SK-N-SH (cell line): ENCODE results near the gene NACC1. TPM values are rescaled to one million over a fixed set of nuclear protein-coding genes. Genes with fewer than 3 reads are reported as not detected.
A peak's percentile ranks its signal among the peaks of the same experiment; 100 is the strongest.

ENCODE experiments used
- CTCF ChIA-PET: fragments of 300-600, 350-600 bp; formaldehyde crosslinking; extraction: SDS; loops from one replicate; lab custom pipeline; 2021; lab: Yijun Ruan, JAX
- POLR2A ChIA-PET: fragments of 350-600 bp; sonication (Branson Sonifier 250); formaldehyde crosslinking; extraction: SDS; loops from one replicate; lab custom pipeline; 2020; ENCODE audit warnings: antibody characterized with exemption, inconsistent platforms; lab: Yijun Ruan, JAX
- DNase-seq: peaks from one replicate; pipeline ENCODE4 v3.0.0; 2012
- H2AFZ ChIP-seq: fragments of 200-600 bp; sonication (generic); 2 replicates; pipeline ENCODE4 v1.8.1; 2016; ENCODE audit warnings: antibody characterized with exemption, mild to moderate bottlenecking, low read depth
- H3F3A ChIP-seq: fragments of 200-600 bp; sonication (generic); replicated peaks from 2 replicates; pipeline ENCODE3; 2016; ENCODE audit warnings: antibody characterized with exemption, mild to moderate bottlenecking; ENCODE audit not compliant: insufficient read depth
- H3K27ac ChIP-seq, 2 experiments: fragments of 200-500 bp in 1 of 2; fragments of 200-600 bp in 1 of 2; sonication (Bioruptor generic) in 1 of 2; sonication (generic), shearing (Covaris generic) in 1 of 2; 2 replicates each; pipeline versions ENCODE4 v1.5.1 to v1.6.1; 2014 to 2016; ENCODE audit warnings: low read depth in 2 of 2, inconsistent platforms in 1 of 2, low read length in 1 of 2, mild to moderate bottlenecking in 1 of 2, mixed read lengths in 1 of 2
- H3K27me3 ChIP-seq: fragments of 200-600 bp; sonication (generic), shearing (Covaris generic); 2 replicates; pipeline ENCODE4 v1.6.1; 2016; ENCODE audit warnings: mixed run types; ENCODE audit not compliant: insufficient read depth
- H3K36me3 ChIP-seq, 2 experiments: fragments of 200-500 bp in 1 of 2; fragments of 200-600 bp in 1 of 2; sonication (Bioruptor generic) in 1 of 2; sonication (generic) in 1 of 2; replicated peaks in 1 of 2; 2 replicates each; pipeline versions ENCODE3 to v1.5.1; 2014 to 2016; ENCODE audit warnings: low read length in 1 of 2, mild to moderate bottlenecking in 1 of 2; ENCODE audit not compliant: insufficient read depth in 2 of 2, control insufficient read depth in 1 of 2
- H3K4me1 ChIP-seq, 2 experiments: fragments of 200-500 bp in 1 of 2; fragments of 200-600 bp in 1 of 2; sonication (Bioruptor generic) in 1 of 2; sonication (generic), shearing (Covaris generic) in 1 of 2; 2 replicates each; pipeline versions ENCODE4 v1.5.1 to v1.6.1; 2014 to 2016; ENCODE audit warnings: low read depth in 1 of 2, low read length in 1 of 2, mixed run types in 1 of 2; ENCODE audit not compliant: insufficient read depth in 2 of 2, control insufficient read depth in 1 of 2
- H3K4me2 ChIP-seq: fragments of 200-600 bp; sonication (generic), shearing (Covaris generic); 2 replicates; pipeline ENCODE4 v1.6.1; 2017; ENCODE audit warnings: mixed run types
- H3K4me3 ChIP-seq, 2 experiments: fragments of 200-500 bp in 1 of 2; fragments of 200-600 bp in 1 of 2; sonication (Bioruptor generic) in 1 of 2; sonication (generic), shearing (Covaris generic) in 1 of 2; 2 replicates each; pipeline versions ENCODE4 v1.5.1 to v1.8.1; 2014 to 2016; ENCODE audit warnings: low read depth in 2 of 2, inconsistent platforms in 1 of 2, low read length in 1 of 2, mild to moderate bottlenecking in 1 of 2, mixed read lengths in 1 of 2, moderate library complexity in 1 of 2
- H3K79me2 ChIP-seq: fragments of 200-600 bp; sonication (generic); 2 replicates; pipeline ENCODE4 v1.8.1; 2017; ENCODE audit warnings: mild to moderate bottlenecking; ENCODE audit not compliant: insufficient read depth
- H3K9ac ChIP-seq: fragments of 200-600 bp; sonication (generic); 2 replicates; pipeline ENCODE4 v1.6.1; 2017; ENCODE audit warnings: mixed run types
- H3K9me2 ChIP-seq: fragments of 200-600 bp; sonication (generic); 2 replicates; pipeline ENCODE4 v1.6.1; 2017; ENCODE audit warnings: mixed run types
- H3K9me3 ChIP-seq: fragments of 200-600 bp; sonication (generic); 2 replicates; pipeline ENCODE4 v1.6.1; 2017; ENCODE audit warnings: mixed run types, mild to moderate bottlenecking, moderate library complexity
- H4K20me1 ChIP-seq: fragments of 200-600 bp; sonication (generic); 2 replicates; pipeline ENCODE4 v1.6.1; 2017; ENCODE audit warnings: mild to moderate bottlenecking, mixed run types; ENCODE audit not compliant: insufficient read depth
- EP300 ChIP-seq, 2 experiments: IDR thresholded peaks; 2 replicates each; pipeline versions ENCODE4 v1.4.0 to v1.6.1; 2012; ENCODE audit warnings: borderline replicate concordance in 1 of 2, low read depth in 1 of 2, low read length in 1 of 2
- EZH2phosphoT487 ChIP-seq: fragments of 200-600 bp; sonication (generic); IDR thresholded peaks from 2 replicates; pipeline ENCODE4 v1.6.1; 2017; ENCODE audit warnings: low read depth, mixed run types, mild to moderate bottlenecking, antibody characterized with exemption, moderate library complexity, borderline replicate concordance
- FOSL2 ChIP-seq: IDR thresholded peaks from 2 replicates; pipeline ENCODE4 v1.4.0; 2012; ENCODE audit warnings: low read depth, mild to moderate bottlenecking, moderate library complexity, borderline replicate concordance
- FOXJ3 ChIP-seq: sonication (generic); formaldehyde crosslinking; IDR thresholded peaks from 2 replicates; pipeline ENCODE4 v1.5.1; 2020; ENCODE audit warnings: mild to moderate bottlenecking, missing genetic modification reagents
- FOXM1 ChIP-seq: IDR thresholded peaks from 2 replicates; pipeline ENCODE4 v1.4.0; 2012; ENCODE audit warnings: low read depth, mild to moderate bottlenecking
- GABPA ChIP-seq: IDR thresholded peaks from 2 replicates; pipeline ENCODE4 v1.4.0; 2012; ENCODE audit warnings: low read depth, mild to moderate bottlenecking
- GATA2 ChIP-seq: sonication (generic); formaldehyde crosslinking; IDR thresholded peaks from 2 replicates; pipeline ENCODE4 v1.5.0; 2020; ENCODE audit warnings: mild to moderate bottlenecking, missing genetic modification reagents
- IRF3 ChIP-seq: fragments of 150-350 bp; IDR thresholded peaks from 2 replicates; pipeline ENCODE4 v1.6.1; 2016; ENCODE audit warnings: mild to moderate bottlenecking, low read depth, low read length
- MAX ChIP-seq: IDR thresholded peaks from 2 replicates; pipeline ENCODE4 v1.4.0; 2012; ENCODE audit warnings: low read depth
- NRF1 ChIP-seq: IDR thresholded peaks from 2 replicates; pipeline ENCODE4 v1.6.1; 2012; ENCODE audit warnings: low read depth, mild to moderate bottlenecking, low read length
- POLR2AphosphoS5 ChIP-seq: IDR thresholded peaks from 2 replicates; pipeline ENCODE4 v1.6.1; 2012; ENCODE audit warnings: low read depth, low read length
- RAD21 ChIP-seq: IDR thresholded peaks from 2 replicates; pipeline ENCODE4 v1.6.1; 2012; ENCODE audit warnings: mild to moderate bottlenecking, low read length
- RCOR1 ChIP-seq: fragments of 150-350 bp; IDR thresholded peaks from 2 replicates; pipeline ENCODE4 v1.6.1; 2017; ENCODE audit warnings: antibody characterized with exemption, low read length
- REST ChIP-seq: IDR thresholded peaks from 2 replicates; pipeline ENCODE4 v1.6.1; 2012; ENCODE audit warnings: mild to moderate bottlenecking, low read depth, low read length, moderate library complexity
- RFX5 ChIP-seq: IDR thresholded peaks from 2 replicates; pipeline ENCODE4 v1.6.1; 2012; ENCODE audit warnings: mild to moderate bottlenecking, improper control_type of control experiment, low read length
- SIN3A ChIP-seq: IDR thresholded peaks from 2 replicates; pipeline ENCODE4 v1.6.1; 2012; ENCODE audit warnings: low read depth, mild to moderate bottlenecking, low read length, moderate library complexity, borderline replicate concordance
- TEAD4 ChIP-seq: IDR thresholded peaks from 2 replicates; pipeline ENCODE4 v1.4.0; 2012; ENCODE audit warnings: mild to moderate bottlenecking, borderline replicate concordance; ENCODE audit not compliant: insufficient read depth
- USF1 ChIP-seq: IDR thresholded peaks from 2 replicates; pipeline ENCODE4 v1.4.0; 2012; ENCODE audit warnings: low read depth, borderline replicate concordance
- USF2 ChIP-seq: fragments of 150-350 bp; IDR thresholded peaks from 2 replicates; pipeline ENCODE4 v1.6.1; 2017; ENCODE audit warnings: antibody characterized with exemption, low read length, low read depth, borderline replicate concordance
- YY1 ChIP-seq: IDR thresholded peaks from 2 replicates; pipeline ENCODE4 v1.4.0; 2012; ENCODE audit warnings: low read depth, mild to moderate bottlenecking
- WGBS: methylation state at CpG from one replicate; pipeline ENCODE4 v1.1.6; 2017; ENCODE audit warnings: low lambda C conversion rate; 5-methylcytosine and 5-hydroxymethylcytosine counted together
- polyA plus RNA-seq, 3 experiments: library from polyadenylated mRNA; depleted of rRNA; stranded (reverse); fragments of >200 nt; gene quantifications; 2 replicates each; pipeline ENCODE4 v1.2.3, GENCODE V29; 2012

NACC1 gene
- polyA plus RNA-seq, 1 of the 3 experiments (the other 2 are of a cell fraction), result 127 TPM

GRCh38 chr19:13070425-13071140, 47.5 kb upstream of the NACC1 start:
- Histone ChIP-seq H3K27me3 (no peaks in the 10 kb centered on the region), H3K4me3 (no peak overlapping the region), H4K20me1 (no peaks in the 10 kb centered on the region), H2AFZ (no peak overlapping the region), H3K4me2 (no peak overlapping the region), H3K27ac (peak overlapping the region in 1 of 2 experiments; percentile 92; a peak in 2 of 4 replicates), H3K9me2 (no peaks in the 10 kb centered on the region), H3K4me1 (peaks cover 0 to 69% of the 10 kb centered on the region in 2 experiments; a peak in 1 of 4 replicates), H3K36me3 (peaks cover 0 to 16% of the 10 kb centered on the region in 2 experiments), H3K79me2 (peaks cover 8% of the 10 kb centered on the region; the same call in 1 of the 2 replicates), H3K9me3 (no peaks in the 10 kb centered on the region), H3F3A (no peaks in the 10 kb centered on the region), H3K9ac (no peak overlapping the region)
- POLR2A ChIA-PET, result interaction anchor here (1.2 to 1.5 kb wide), 2 partner anchors 93 to 105 kb away, joined by 3 to 5 read pairs; no protein-coding TSS in a partner anchor
- no peak for DNase-seq
- CTCF ChIA-PET, result interaction anchor here (0.9 to 35.2 kb wide), 11 partner anchors 8 to 105 kb away, joined by 3 to 506 read pairs (median 5); partner anchors contain the start of gene DAND5
- TF ChIP-seq MAX (no peak), FOXJ3 (CRISPR knock-in tag) (no peak), FOXM1 (no peak), RAD21 (no peak), GATA2 (CRISPR knock-in tag) (no peak), NRF1 (no peak), RFX5 (no peak), FOSL2 (no peak), TEAD4 (no peak), USF2 (no peak), RCOR1 (no peak), IRF3 (no peak), YY1 (no peak), EP300 (IDR thresholded peaks at IDR 0.05; ENCODE audit: borderline replicate concordance in 1 of 2, low read depth in 1 of 2, low read length in 1 of 2) (no peak), REST (no peak), EZH2phosphoT487 (no peak), POLR2AphosphoS5 (no peak), SIN3A (no peak), USF1 (no peak), GABPA (no peak)
- 93% methylated on average over 24 of the region's 32 CpGs for WGBS
